Esophagus squamous epithelium (tissue), 4 donors: ENCODE measurements around the gene AGMO.

Experiments
- POLR2A ChIP-seq, 4 donors: fragments of 450-650 bp; IDR thresholded peaks; one replicate each; pipeline ENCODE4 v1.6.1; 2017; ENCODE audit warnings: antibody characterized with exemption in 4 of 4, mild to moderate bottlenecking in 4 of 4, moderate library complexity in 3 of 4
- TF ChIP-seq, protein P1 (sequence below), 6 experiments: fragments of 450-650 bp in 4 of 6; fragments of 200-600 bp in 2 of 6; sonication (generic) in 2 of 6; IDR thresholded peaks; one replicate each; pipeline ENCODE4 v1.5.1; 2016 to 2019; ENCODE audit warnings: antibody characterized with exemption in 6 of 6, mild to moderate bottlenecking in 4 of 6, moderate library complexity in 4 of 6

DNA sequence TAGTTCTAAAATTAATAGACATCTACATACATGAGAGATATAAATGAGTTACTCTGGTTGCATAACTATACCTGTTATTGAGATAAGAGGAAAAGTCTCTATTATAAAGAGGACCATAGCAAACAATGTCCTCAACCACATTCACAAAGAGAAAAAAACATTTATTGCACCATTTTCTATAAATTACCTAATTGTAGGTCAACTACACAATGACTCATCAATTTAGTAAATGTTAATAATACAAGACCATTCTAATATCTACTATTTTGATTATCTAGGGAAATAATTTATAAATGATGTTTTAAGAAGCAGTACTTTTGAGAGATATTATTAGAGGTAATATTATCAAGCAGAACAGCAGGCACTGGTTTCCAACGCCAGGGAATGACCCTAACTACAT, 246.1 kb downstream of the AGMO start:
- TF ChIP-seq, protein P1, sequence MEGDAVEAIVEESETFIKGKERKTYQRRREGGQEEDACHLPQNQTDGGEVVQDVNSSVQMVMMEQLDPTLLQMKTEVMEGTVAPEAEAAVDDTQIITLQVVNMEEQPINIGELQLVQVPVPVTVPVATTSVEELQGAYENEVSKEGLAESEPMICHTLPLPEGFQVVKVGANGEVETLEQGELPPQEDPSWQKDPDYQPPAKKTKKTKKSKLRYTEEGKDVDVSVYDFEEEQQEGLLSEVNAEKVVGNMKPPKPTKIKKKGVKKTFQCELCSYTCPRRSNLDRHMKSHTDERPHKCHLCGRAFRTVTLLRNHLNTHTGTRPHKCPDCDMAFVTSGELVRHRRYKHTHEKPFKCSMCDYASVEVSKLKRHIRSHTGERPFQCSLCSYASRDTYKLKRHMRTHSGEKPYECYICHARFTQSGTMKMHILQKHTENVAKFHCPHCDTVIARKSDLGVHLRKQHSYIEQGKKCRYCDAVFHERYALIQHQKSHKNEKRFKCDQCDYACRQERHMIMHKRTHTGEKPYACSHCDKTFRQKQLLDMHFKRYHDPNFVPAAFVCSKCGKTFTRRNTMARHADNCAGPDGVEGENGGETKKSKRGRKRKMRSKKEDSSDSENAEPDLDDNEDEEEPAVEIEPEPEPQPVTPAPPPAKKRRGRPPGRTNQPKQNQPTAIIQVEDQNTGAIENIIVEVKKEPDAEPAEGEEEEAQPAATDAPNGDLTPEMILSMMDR (IDR thresholded peaks at IDR 0.05) = no peak
- no peak for TF ChIP-seq POLR2A (IDR thresholded peaks at IDR 0.05)
